ENCODE data around the gene SMARCE1. TPM values are rescaled to one million over a fixed set of nuclear protein-coding genes. Genes with fewer than 3 reads are reported as not detected.

The SMARCE1 gene
- total RNA-seq, 1 experiment from 2014 or later: 57.9 TPM

- ChIA-PET CTCF (no interaction called here), POLR2A (ENCODE audit: unreplicated experiment) (no interaction called here)
- Histone ChIP-seq H3K9me2 (replicated peaks; ENCODE audit: low read length) (no peaks in the 10 kb centered on the region), H3K79me2 (ENCODE audit: low read length) (no peaks in the 10 kb centered on the region), H3K36me3 (ENCODE audit: low read depth, low read length) (no peaks in the 10 kb centered on the region), H3K4me1 (ENCODE audit: insufficient read depth, low read length) (no peaks in the 10 kb centered on the region), H2AFZ (ENCODE audit: low read length) (no peak overlapping the region), H3K4me3 (ENCODE audit: low read length) (no peak overlapping the region), H3F3A (ENCODE audit: low read length, unreplicated experiment) (no peaks in the 10 kb centered on the region), H4K20me1 (ENCODE audit: low read length) (no peaks in the 10 kb centered on the region), H3K4me2 (ENCODE audit: low read length) (no peak overlapping the region), H3K27ac (ENCODE audit: low read length) (no peak overlapping the region), H3K9me3 (ENCODE audit: low read length) (no peaks in the 10 kb centered on the region), H3K9ac (ENCODE audit: low read length) (no peak overlapping the region), H3K27me3 (ENCODE audit: low read length) (no peaks in the 10 kb centered on the region)
- DNase-seq (no peak), ATAC-seq (no peak)
- intact Hi-C loops (cut with micrococcal nuclease): no loop called here
- BruUV-seq (replicated peaks): no TSS peak
- no peak for TF ChIP-seq EZH2 (IDR thresholded peaks at IDR 0.05; ENCODE audit: low read length, unreplicated experiment)
- TF ChIP-seq, protein P1, sequence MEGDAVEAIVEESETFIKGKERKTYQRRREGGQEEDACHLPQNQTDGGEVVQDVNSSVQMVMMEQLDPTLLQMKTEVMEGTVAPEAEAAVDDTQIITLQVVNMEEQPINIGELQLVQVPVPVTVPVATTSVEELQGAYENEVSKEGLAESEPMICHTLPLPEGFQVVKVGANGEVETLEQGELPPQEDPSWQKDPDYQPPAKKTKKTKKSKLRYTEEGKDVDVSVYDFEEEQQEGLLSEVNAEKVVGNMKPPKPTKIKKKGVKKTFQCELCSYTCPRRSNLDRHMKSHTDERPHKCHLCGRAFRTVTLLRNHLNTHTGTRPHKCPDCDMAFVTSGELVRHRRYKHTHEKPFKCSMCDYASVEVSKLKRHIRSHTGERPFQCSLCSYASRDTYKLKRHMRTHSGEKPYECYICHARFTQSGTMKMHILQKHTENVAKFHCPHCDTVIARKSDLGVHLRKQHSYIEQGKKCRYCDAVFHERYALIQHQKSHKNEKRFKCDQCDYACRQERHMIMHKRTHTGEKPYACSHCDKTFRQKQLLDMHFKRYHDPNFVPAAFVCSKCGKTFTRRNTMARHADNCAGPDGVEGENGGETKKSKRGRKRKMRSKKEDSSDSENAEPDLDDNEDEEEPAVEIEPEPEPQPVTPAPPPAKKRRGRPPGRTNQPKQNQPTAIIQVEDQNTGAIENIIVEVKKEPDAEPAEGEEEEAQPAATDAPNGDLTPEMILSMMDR (conservative IDR thresholded peaks at IDR 0.05; ENCODE audit: low read depth, low read length): no peak
- TF ChIP-seq EZH2phosphoT487 (IDR thresholded peaks at IDR 0.05; ENCODE audit: borderline replicate concordance, low read length): no peak
Measured at GRCh38 chr17:40687106-40687505, 39.5 kb upstream of the SMARCE1 start.

GRCh38 chr17:40686192-40686591 is 38.6 kb upstream of the SMARCE1 start:
- H3K4me1 ChIP-seq (ENCODE audit: insufficient read depth, low read length): no peaks in the 10 kb centered on the region
- H3K4me2 ChIP-seq (ENCODE audit: low read length): no peak overlapping the region
- no peaks in the 10 kb centered on the region for H3K36me3 ChIP-seq (ENCODE audit: low read depth, low read length)
- no peak overlapping the region for H3K9ac ChIP-seq (ENCODE audit: low read length)
- H3K79me2 ChIP-seq (ENCODE audit: low read length): no peaks in the 10 kb centered on the region
- no peak overlapping the region for H3K4me3 ChIP-seq (ENCODE audit: low read length)
- H4K20me1 ChIP-seq (ENCODE audit: low read length): no peaks in the 10 kb centered on the region
- no peaks in the 10 kb centered on the region for H3K9me2 ChIP-seq (replicated peaks; ENCODE audit: low read length)
- H2AFZ ChIP-seq (ENCODE audit: low read length): no peak overlapping the region
- H3K9me3 ChIP-seq (ENCODE audit: low read length): no peaks in the 10 kb centered on the region
- TF ChIP-seq EZH2phosphoT487 (IDR thresholded peaks at IDR 0.05; ENCODE audit: borderline replicate concordance, low read length) (no peak), EZH2 (IDR thresholded peaks at IDR 0.05; ENCODE audit: low read length, unreplicated experiment) (no peak)
- TF ChIP-seq, protein P1 (conservative IDR thresholded peaks at IDR 0.05; ENCODE audit: low read depth, low read length): no peak
- DNase-seq (no peak), ATAC-seq (no peak)
- BruUV-seq (replicated peaks): no TSS peak
- no peaks in the 10 kb centered on the region for H3F3A ChIP-seq (ENCODE audit: low read length, unreplicated experiment)
- POLR2A ChIA-PET (ENCODE audit: unreplicated experiment): interaction anchor here (0.7 kb wide), 1 partner anchor 10 kb away, joined by 3 read pairs; no protein-coding TSS in a partner anchor
- H3K27ac ChIP-seq (ENCODE audit: low read length): no peak overlapping the region
- CTCF ChIA-PET: no interaction called here
- H3K27me3 ChIP-seq (ENCODE audit: low read length): no peaks in the 10 kb centered on the region
- intact Hi-C loops (cut with micrococcal nuclease): no loop called here

GRCh38 chr17:40680998-40681397 is 33.4 kb upstream of the SMARCE1 start:
- no peaks in the 10 kb centered on the region for H3K36me3 ChIP-seq (ENCODE audit: low read depth, low read length)
- H3K4me2 ChIP-seq (ENCODE audit: low read length): no peak overlapping the region
- H3K79me2 ChIP-seq (ENCODE audit: low read length): no peaks in the 10 kb centered on the region
- H3K4me1 ChIP-seq (ENCODE audit: insufficient read depth, low read length): no peaks in the 10 kb centered on the region
- no peaks in the 10 kb centered on the region for H4K20me1 ChIP-seq (ENCODE audit: low read length)
- no peak overlapping the region for H3K4me3 ChIP-seq (ENCODE audit: low read length)
- no peak overlapping the region for H3K9ac ChIP-seq (ENCODE audit: low read length)
- no peak overlapping the region for H2AFZ ChIP-seq (ENCODE audit: low read length)
- ATAC-seq: no peak
- no peaks in the 10 kb centered on the region for H3K9me3 ChIP-seq (ENCODE audit: low read length)
- DNase-seq: no peak
- intact Hi-C loops (cut with micrococcal nuclease): no loop called here
- H3F3A ChIP-seq (ENCODE audit: low read length, unreplicated experiment): no peaks in the 10 kb centered on the region
- no peak overlapping the region for H3K27ac ChIP-seq (ENCODE audit: low read length)
- CTCF ChIA-PET: no interaction called here
- no peaks in the 10 kb centered on the region for H3K9me2 ChIP-seq (replicated peaks; ENCODE audit: low read length)
- TF ChIP-seq EZH2phosphoT487 (IDR thresholded peaks at IDR 0.05; ENCODE audit: borderline replicate concordance, low read length) (no peak), EZH2 (IDR thresholded peaks at IDR 0.05; ENCODE audit: low read length, unreplicated experiment) (no peak)
- TF ChIP-seq, protein P1 (conservative IDR thresholded peaks at IDR 0.05; ENCODE audit: low read depth, low read length): no peak
- POLR2A ChIA-PET (ENCODE audit: unreplicated experiment): no interaction called here
- BruUV-seq (replicated peaks): no TSS peak
- peaks cover 16% of the 10 kb centered on the region for H3K27me3 ChIP-seq (ENCODE audit: low read length)
